Endothelial cell (in vitro differentiated cells): ENCODE results near the gene PIWIL4. TPM values are rescaled to one million over a fixed set of nuclear protein-coding genes. Genes with fewer than 3 reads are reported as not detected.
A peak's percentile ranks its signal among the peaks of the same experiment; 100 is the strongest.

Experiments used
- DNase-seq: peaks from one replicate; pipeline ENCODE4 v3.0.0; 2021; ENCODE audit warnings: low spot score
- H3K27ac Mint-ChIP-seq: one replicate; pipeline ENCODE4 v1.8.0; 2021; ENCODE audit warnings: mixed read lengths, inconsistent platforms; ENCODE audit not compliant: unreplicated experiment
- H3K27me3 Mint-ChIP-seq: one replicate; pipeline ENCODE4 v1.8.0; 2021; ENCODE audit warnings: mild to moderate bottlenecking, moderate library complexity, mixed read lengths, inconsistent platforms; ENCODE audit not compliant: unreplicated experiment
- H3K36me3 Mint-ChIP-seq: one replicate; pipeline ENCODE4 v1.8.0; 2021; ENCODE audit warnings: mild to moderate bottlenecking, low read depth, mixed read lengths, inconsistent platforms; ENCODE audit not compliant: unreplicated experiment
- H3K4me1 Mint-ChIP-seq: one replicate; pipeline ENCODE4 v1.8.0; 2021; ENCODE audit warnings: mild to moderate bottlenecking, mixed read lengths, inconsistent platforms; ENCODE audit not compliant: unreplicated experiment
- H3K4me3 Mint-ChIP-seq: one replicate; pipeline ENCODE4 v1.8.0; 2021; ENCODE audit warnings: mild to moderate bottlenecking, mixed read lengths, inconsistent platforms; ENCODE audit not compliant: unreplicated experiment
- H3K9me3 Mint-ChIP-seq: one replicate; pipeline ENCODE4 v1.8.0; 2021; ENCODE audit warnings: mixed read lengths, inconsistent platforms; ENCODE audit not compliant: unreplicated experiment
- CTCF ChIP-seq: fragments of 200-600 bp; sonication (generic); IDR thresholded peaks from one replicate; pipeline ENCODE4 v1.5.0; 2021; ENCODE audit warnings: antibody characterized with exemption; ENCODE audit not compliant: unreplicated experiment
- total RNA-seq: library from RNA; stranded (reverse); fragmentation: NEBNext Ultra II Directional; extraction: Animal tissue kit (Norgen Biotek cat#: 25700); gene quantifications from one replicate; pipeline ENCODE4 v1.2.1, GENCODE V29; 2021; ENCODE audit not compliant: unreplicated experiment

PIWIL4 gene
- total RNA-seq, 1 donor from 2014 or later: 0.54 TPM

DNA sequence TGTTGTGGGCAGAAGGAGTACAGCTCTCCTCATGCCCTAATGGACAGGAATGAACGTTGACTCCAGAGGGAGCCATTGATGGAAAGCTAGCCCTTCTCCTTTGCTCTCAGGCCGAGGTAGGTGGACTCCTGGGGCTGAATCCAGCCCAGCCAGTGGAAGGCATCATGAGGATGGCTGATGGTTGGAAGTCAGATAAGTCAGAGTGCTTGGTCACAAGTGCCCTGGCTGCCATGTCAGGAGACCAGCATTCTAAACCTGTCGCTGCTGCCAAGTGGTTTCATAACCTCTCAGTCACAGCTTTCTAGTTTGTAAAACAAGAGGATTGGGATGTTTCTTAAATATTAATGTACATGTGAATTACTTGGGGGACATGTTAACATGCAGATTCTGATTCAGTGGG lies 32.3 kb downstream of the PIWIL4 start:
- no peak for TF ChIP-seq CTCF
- H3K4me1 Mint-ChIP-seq: peaks cover 4% of the 10 kb centered on the region
- no peaks in the 10 kb centered on the region for H3K27me3 Mint-ChIP-seq
- H3K27ac Mint-ChIP-seq: no peak overlapping the region
- H3K4me3 Mint-ChIP-seq: no peak overlapping the region
- H3K36me3 Mint-ChIP-seq: no peaks in the 10 kb centered on the region
- no peak for DNase-seq
- no peaks in the 10 kb centered on the region for H3K9me3 Mint-ChIP-seq

DNA sequence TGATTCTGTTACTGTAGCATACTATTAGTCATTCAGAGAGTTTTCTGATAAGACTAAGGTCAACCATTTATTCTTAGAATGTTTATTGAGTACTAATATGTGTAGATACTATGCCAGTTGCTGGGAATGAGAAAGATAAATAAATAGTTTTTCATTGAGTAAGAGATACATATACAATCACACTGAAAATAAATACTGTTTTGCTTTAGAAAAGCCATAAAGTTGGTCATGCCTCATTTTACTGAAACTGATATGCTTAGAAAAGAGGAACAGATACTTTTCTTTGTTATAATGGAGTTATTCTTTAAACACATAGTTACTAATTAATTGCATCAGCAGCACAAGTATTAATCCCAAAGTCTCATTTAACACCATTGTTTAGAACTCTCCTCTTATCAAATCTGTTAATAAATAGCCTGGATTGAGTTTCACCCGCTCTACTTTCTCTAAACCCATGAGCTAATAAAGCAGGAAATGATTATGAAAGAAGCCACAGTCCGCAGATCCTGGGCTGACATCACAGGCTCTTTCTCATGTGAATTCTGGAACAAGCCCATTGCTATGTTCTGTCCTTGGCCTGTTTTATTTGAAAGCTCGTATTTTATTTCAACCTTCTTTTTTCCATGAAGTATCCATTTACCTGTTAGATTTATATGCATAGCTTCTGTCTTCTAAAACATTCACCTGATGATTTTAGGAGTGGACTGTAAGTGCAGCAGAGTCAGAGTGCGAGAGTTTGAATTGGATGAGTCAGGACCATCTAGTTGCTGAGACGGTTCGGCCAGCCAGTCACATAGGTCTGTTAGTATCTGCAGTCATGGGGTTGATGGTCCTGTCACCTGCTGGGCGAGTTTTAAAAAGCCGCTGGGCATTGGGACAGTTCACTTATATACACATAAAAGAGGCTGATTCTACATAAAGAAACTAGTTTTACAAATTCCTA lies 35.5 kb downstream of the PIWIL4 start:
- Mint-ChIP-seq H3K4me3 (no peak overlapping the region), H3K4me1 (peaks cover 8% of the 10 kb centered on the region), H3K27ac (no peak overlapping the region), H3K36me3 (no peaks in the 10 kb centered on the region), H3K9me3 (no peaks in the 10 kb centered on the region), H3K27me3 (no peaks in the 10 kb centered on the region)
- DNase-seq: peak; percentile 73
- TF ChIP-seq CTCF: peak; percentile 51

DNA sequence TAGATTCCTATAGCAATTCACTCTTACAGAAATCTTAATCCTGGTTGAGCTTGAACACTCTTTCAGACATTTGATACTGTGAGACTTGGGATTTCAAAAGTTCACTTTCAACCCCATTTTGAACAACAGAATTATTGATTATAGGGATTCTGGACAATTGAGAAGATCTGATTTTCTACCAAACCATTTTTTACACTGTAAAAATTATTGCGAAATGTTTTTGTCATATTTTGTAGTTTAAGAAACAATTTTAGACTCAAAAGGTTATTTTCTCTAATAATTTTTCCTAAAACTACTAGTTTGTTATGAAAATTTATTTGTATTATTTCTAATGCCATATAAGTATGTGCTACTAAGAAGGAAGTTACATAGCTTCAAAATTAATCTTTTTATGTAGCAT lies 36.4 kb downstream of the PIWIL4 start:
- TF ChIP-seq CTCF: no peak
- Mint-ChIP-seq H3K4me3 (no peak overlapping the region), H3K27ac (no peak overlapping the region), H3K4me1 (peaks cover 8% of the 10 kb centered on the region), H3K36me3 (no peaks in the 10 kb centered on the region), H3K27me3 (no peaks in the 10 kb centered on the region), H3K9me3 (no peaks in the 10 kb centered on the region)
- DNase-seq: no peak

- Mint-ChIP-seq H3K36me3 (no peaks in the 10 kb centered on the region), H3K27ac (no peak overlapping the region), H3K9me3 (no peaks in the 10 kb centered on the region), H3K4me1 (peaks cover 8% of the 10 kb centered on the region), H3K27me3 (no peaks in the 10 kb centered on the region), H3K4me3 (no peak overlapping the region)
- DNase-seq: no peak
- no peak for TF ChIP-seq CTCF
These were observed 37.3 kb downstream of the PIWIL4 start for GRCh38 chr11:94604482-94604881.

GRCh38 chr11:94613120-94613519 lies 46.0 kb downstream of the PIWIL4 start:
- no peak overlapping the region for H3K4me3 Mint-ChIP-seq
- H3K27ac Mint-ChIP-seq: no peak overlapping the region
- no peak for DNase-seq
- H3K36me3 Mint-ChIP-seq: peaks cover 4% of the 10 kb centered on the region
- no peaks in the 10 kb centered on the region for H3K9me3 Mint-ChIP-seq
- H3K27me3 Mint-ChIP-seq: no peaks in the 10 kb centered on the region
- H3K4me1 Mint-ChIP-seq: no peaks in the 10 kb centered on the region
- TF ChIP-seq CTCF: no peak
